GM18951 (cell line): ENCODE data around the gene FAM53B.

Experiments
- POLR2A ChIP-seq: IDR thresholded peaks from 4 replicates; pipeline ENCODE4 v1.6.1; 2011; ENCODE audit warnings: mild to moderate bottlenecking; ENCODE audit not compliant: insufficient read length, insufficient read depth; ENCODE audit errors: extremely low read depth
- in situ Hi-C: fragments of 300-500 bp; cut with MboI; formaldehyde crosslinking; loops from one replicate; pipeline ENCODE4 v1.12.0; 2022; ENCODE audit warnings: low sequenced_read_pairs, mixed read lengths, inconsistent platforms; ENCODE audit not compliant: unreplicated experiment

The FAM53B gene

DNA sequence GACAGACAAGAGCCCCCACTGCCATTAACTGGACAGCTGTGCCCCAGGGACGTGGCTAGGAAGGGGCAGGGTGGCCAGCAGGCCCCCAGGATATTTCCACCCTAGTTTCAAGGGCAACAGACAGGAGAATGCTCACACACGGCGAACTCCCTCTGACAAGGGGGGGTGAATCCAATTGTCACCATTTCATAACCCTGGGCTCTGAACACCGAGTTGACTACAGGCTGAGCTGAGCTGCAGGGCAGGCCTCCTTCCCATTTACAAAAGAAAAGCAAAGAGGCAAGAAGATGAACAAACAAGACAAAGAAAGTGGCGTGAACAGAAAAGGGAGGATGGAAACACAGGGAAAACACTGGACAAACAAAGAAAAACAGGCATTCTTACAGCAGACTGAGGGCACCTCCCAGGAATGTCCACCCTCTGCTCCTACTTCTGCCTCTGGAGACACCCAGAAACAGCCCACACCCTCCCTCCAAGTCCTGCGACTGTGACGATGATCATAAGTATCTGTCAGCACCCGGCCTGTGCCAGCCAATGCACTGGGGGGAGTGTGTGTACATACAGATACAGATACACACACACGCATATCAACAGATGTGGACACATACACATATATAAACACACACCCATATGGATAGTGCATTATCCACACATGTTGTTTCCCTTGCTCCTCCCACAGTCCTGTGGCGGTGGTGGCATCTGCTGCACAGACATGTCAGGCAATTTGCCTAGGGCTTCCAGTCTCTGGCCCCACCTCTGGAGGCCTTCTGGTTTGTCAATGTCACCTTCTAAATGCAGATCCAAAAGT lies 66.2 kb downstream of the FAM53B start:
- in situ Hi-C loops, result no loop called here
- no peak for TF ChIP-seq POLR2A

DNA sequence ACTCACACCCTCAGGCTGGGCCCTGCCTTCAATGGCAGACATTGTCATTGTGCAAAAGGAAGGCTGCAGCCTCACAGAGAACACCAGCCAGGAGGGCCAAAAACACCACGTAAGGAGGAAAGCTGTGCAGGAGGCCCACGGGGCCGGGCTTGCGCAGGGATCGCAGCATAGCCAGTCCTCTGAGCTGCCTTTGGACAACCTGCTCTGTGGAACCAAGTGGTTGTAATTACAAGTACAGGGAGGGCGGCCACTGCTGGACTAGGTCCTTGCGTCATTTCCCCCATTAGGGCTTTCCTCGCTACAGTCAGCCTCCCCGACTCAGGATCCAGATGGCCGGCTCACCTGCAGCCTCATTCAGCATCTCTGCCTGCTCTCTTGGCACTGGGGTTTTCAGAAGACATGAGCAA lies 66.9 kb downstream of the FAM53B start:
- no peak for TF ChIP-seq POLR2A
- in situ Hi-C loops, result no loop called here

DNA sequence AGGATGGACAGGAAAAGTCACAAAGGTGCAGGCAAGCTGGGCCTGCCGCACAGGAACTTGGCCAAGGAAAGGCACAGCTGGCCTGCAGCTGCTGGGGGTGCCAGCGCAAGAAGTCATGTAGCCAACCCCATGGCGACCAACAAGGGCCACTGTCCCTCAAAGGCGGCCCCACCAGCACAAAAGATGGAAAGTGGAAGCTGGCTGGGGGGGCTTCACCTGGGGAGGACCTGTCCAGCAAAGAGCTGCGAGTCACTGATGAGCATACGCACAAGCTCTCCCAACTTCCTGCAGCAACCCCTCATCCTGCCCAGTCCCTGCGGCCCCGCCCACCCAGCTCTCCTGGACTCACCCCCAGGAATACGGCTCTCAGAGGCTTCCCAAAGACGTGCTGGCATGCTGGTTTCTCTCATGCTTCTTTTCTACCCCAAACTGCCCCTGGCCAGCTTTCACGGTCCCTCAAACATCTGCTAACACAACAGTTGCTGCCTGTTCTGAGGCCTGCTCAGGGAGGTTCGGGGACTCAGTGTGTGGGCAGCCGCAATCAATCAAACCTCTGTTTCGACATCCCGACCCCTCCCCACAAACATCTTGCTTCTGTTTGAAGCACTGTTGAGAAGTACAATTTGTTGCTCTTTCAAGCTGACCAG lies 67.6 kb downstream of the FAM53B start:
- in situ Hi-C loops, result no loop called here

GRCh38 chr10:124675824-124676223 lies 68.4 kb downstream of the FAM53B start:
- in situ Hi-C loops, result no loop called here
- no peak for TF ChIP-seq POLR2A

More for the DNA sequence above, 67.6 kb downstream of the FAM53B start:
- no peak for TF ChIP-seq POLR2A

DNA sequence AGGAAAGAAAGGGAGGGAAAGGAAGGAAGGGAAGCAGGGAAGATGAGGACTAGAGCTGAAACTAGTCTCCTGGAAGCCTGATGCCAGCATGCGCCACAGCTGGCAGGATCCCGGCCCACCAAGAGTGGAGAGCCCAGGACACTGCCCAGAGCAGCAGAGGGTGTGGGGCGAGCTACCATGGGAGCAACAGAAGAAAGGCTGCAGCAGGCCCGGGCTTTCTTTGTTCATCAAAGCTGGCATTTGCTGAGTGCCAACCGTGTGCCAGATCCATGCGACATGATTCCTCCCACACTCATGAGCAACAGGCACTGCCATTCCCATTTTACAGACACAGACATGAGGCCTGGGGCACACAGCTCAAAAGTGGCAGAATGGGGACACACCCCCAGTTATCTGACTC lies 68.9 kb downstream of the FAM53B start:
- no peak for TF ChIP-seq POLR2A
- in situ Hi-C loops, result no loop called here

DNA sequence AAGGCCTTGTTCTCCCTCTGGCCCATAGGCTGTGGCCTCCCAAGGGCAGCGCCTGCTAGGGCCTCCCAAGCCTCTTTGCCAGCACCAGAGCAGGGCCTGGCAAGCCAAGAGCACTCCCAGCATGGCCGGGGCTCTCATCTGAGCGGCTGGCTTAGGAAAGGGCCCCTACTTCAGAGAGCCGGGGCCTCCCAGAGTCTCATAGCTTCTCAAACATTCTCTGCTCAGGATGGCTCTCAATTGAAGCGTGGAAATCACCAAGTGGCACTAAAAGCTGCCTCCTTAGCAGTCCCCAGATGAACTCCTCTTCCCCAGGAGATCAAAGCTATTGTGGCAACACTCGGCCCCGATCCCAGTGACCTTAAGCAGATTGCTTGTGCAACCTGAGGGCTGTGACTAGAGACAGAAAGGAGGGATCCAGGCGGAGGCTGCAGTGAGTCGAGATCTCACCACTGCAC lies 69.4 kb downstream of the FAM53B start:
- TF ChIP-seq POLR2A, result no peak
- in situ Hi-C loops, result no loop called here

- no peak for TF ChIP-seq POLR2A
- in situ Hi-C loops, result no loop called here
Observed at GRCh38 chr10:124672181-124672638, 72.0 kb downstream of the FAM53B start.

GRCh38 chr10:124671486-124672075 lies 72.6 kb downstream of the FAM53B start:
- in situ Hi-C loops, result no loop called here
- TF ChIP-seq POLR2A, result no peak

GRCh38 chr10:124670849-124671248 lies 73.3 kb downstream of the FAM53B start:
- in situ Hi-C loops, result no loop called here
- no peak for TF ChIP-seq POLR2A

- no peak for TF ChIP-seq POLR2A
- in situ Hi-C loops, result no loop called here
Observed at GRCh38 chr10:124669824-124670654, 74.1 kb downstream of the FAM53B start.

- in situ Hi-C loops, result no loop called here
Observed at GRCh38 chr10:124669141-124669823, 74.9 kb downstream of the FAM53B start.

DNA sequence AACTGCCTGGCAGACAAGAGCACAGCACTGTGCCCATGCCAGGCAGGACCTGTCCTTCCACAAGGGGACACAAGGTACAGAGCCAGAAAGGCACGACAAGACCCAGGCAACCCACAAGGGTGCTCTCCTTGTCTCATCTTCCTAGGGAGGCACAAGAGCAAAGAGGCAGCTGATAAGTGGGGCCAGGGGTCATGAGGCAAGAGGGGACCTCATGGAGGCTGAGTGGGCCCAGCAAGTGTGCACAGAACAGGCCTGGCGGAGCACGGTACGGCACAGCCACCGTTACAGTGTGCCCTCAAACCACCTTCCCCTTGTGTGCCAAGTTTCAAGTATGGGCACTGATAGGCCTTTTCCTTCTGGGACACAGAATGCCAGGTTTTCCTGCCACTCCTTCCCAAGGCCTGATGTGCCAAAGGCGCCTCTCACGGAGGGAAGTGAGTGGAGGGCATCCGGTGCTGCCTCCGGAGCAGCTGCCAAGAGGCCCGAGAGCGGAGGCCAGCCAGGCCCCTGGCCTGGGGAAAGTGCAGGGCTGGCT lies 75.6 kb downstream of the FAM53B start:
- TF ChIP-seq POLR2A, result no peak
- in situ Hi-C loops, result no loop called here

More at GRCh38 chr10:124669141-124669823, 74.9 kb downstream of the FAM53B start:
- no peak for TF ChIP-seq POLR2A
